ENCODE measurements around the gene TPMT. TPM values are rescaled to one million over a fixed set of nuclear protein-coding genes. Genes with fewer than 3 reads are reported as not detected.

Gene TPMT
- total RNA-seq, 4 donors from 2014 or later: 5.9 to 9.5 (median 7.9) TPM

DNA sequence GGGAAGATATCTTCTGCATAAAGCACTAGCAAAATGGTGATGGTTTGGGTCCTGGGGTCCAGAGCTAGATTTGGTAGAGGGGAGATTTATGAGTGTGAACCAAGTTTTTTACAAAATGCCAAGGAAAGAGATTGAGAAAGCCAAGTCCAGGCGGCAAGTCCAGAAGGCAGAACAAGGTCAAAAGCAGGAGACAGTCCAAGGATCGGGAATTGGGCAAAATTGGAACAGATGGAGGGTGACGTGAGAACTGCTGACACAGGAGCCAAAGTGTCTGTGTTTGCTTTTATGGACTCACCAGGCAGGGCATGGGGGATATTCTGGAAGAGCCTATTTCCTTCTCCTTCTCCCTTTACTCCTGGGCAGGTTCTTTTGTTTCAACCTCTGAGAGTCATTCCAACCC is 36.5 kb downstream of the TPMT start:
- intact Hi-C loops (cut with DNase I; ENCODE audit: low total_unique reads): no loop called here

DNA sequence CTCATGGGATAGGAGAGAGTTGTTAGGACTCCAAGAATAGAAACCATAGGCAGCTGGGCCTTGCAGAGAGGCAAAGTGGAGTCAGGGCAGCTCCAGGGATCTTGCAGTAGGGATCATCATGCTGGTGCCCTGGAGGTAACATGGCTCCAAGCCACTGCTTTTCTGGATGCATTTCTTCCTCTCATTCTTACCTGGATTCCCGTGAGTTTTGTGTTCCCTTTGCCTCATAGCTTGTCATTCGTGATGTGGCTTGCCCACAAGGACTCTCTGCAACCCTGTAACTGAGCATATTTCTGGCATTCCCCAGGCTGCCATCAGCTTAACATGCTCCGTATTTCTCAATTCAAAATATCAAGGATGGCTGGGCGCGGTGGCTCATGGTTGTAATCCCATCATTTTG is 37.7 kb downstream of the TPMT start:
- H3K4me3 ChIP-seq: no peak overlapping the region
- H3K9me3 ChIP-seq: no peaks in the 10 kb centered on the region
- H3K4me1 ChIP-seq: peaks cover 11 to 12% of the 10 kb centered on the region in 2 donors
- in situ Hi-C loops (cut with MboI; ENCODE audit: low sequenced_read_pairs in 4 of 4): loop anchor here (10.0 to 25.0 kb wide), 4 partner anchors 122 to 955 kb away; no protein-coding TSS in a partner anchor
- intact Hi-C loops (cut with DNase I; ENCODE audit: low total_unique reads): no loop called here
- H3K27me3 ChIP-seq: no peaks in the 10 kb centered on the region
- TF ChIP-seq, protein P1, sequence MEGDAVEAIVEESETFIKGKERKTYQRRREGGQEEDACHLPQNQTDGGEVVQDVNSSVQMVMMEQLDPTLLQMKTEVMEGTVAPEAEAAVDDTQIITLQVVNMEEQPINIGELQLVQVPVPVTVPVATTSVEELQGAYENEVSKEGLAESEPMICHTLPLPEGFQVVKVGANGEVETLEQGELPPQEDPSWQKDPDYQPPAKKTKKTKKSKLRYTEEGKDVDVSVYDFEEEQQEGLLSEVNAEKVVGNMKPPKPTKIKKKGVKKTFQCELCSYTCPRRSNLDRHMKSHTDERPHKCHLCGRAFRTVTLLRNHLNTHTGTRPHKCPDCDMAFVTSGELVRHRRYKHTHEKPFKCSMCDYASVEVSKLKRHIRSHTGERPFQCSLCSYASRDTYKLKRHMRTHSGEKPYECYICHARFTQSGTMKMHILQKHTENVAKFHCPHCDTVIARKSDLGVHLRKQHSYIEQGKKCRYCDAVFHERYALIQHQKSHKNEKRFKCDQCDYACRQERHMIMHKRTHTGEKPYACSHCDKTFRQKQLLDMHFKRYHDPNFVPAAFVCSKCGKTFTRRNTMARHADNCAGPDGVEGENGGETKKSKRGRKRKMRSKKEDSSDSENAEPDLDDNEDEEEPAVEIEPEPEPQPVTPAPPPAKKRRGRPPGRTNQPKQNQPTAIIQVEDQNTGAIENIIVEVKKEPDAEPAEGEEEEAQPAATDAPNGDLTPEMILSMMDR (IDR thresholded peaks at IDR 0.05 in 4 of 5, conservative IDR thresholded peaks at IDR 0.05 in 1 of 5): no peak
- TF ChIP-seq POLR2A (IDR thresholded peaks at IDR 0.05): no peak
- no peak for DNase-seq
- ATAC-seq: no peak
- H3K27ac ChIP-seq: no peak overlapping the region
- no peaks in the 10 kb centered on the region for H3K36me3 ChIP-seq

More for the DNA sequence above, 36.5 kb downstream of the TPMT start:
- TF ChIP-seq POLR2A (IDR thresholded peaks at IDR 0.05): no peak
- TF ChIP-seq, protein P1 (IDR thresholded peaks at IDR 0.05 in 4 of 5, conservative IDR thresholded peaks at IDR 0.05 in 1 of 5): no peak
- ATAC-seq (no peak), DNase-seq (no peak)
- Histone ChIP-seq H3K27me3 (no peaks in the 10 kb centered on the region), H3K27ac (no peak overlapping the region), H3K4me1 (peaks cover 12 to 20% of the 10 kb centered on the region in 2 donors), H3K4me3 (no peak overlapping the region), H3K36me3 (no peaks in the 10 kb centered on the region), H3K9me3 (no peaks in the 10 kb centered on the region)
- in situ Hi-C loops (cut with MboI; ENCODE audit: low sequenced_read_pairs in 4 of 4): loop anchor here (10.0 to 25.0 kb wide), 4 partner anchors 124 to 956 kb away; no protein-coding TSS in a partner anchor

DNA sequence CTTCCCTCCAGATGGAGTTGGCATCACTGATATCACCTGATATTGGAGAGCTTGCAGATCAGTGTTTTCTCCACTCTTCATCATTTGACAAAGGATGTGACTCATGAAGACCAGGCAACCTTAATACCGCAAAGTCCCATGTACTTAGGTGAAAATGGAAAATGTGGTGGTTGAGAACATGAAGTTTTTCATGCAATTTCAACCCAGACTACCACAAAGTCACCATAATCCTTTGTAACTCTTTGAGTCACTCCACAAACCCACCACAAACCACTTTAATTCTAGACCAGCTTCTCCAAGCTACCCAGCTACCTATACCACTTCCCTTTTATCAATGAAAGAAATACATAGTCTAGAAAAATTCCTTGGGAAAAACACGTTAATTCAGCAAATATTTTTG is 39.5 kb downstream of the TPMT start:
- no peaks in the 10 kb centered on the region for H3K9me3 ChIP-seq
- H3K4me1 ChIP-seq: peaks cover 0 to 3% of the 10 kb centered on the region in 2 donors
- no peak for TF ChIP-seq POLR2A (IDR thresholded peaks at IDR 0.05)
- TF ChIP-seq, protein P1 (IDR thresholded peaks at IDR 0.05 in 4 of 5, conservative IDR thresholded peaks at IDR 0.05 in 1 of 5): no peak
- no peaks in the 10 kb centered on the region for H3K36me3 ChIP-seq
- H3K27ac ChIP-seq: no peak overlapping the region
- DNase-seq: no peak
- H3K27me3 ChIP-seq: no peaks in the 10 kb centered on the region
- in situ Hi-C loops (cut with MboI; ENCODE audit: low sequenced_read_pairs in 4 of 4): loop anchor here (10.0 to 25.0 kb wide), 4 partner anchors 121 to 953 kb away; no protein-coding TSS in a partner anchor
- intact Hi-C loops (cut with DNase I; ENCODE audit: low total_unique reads): no loop called here
- H3K4me3 ChIP-seq: no peak overlapping the region
- no peak for ATAC-seq

DNA sequence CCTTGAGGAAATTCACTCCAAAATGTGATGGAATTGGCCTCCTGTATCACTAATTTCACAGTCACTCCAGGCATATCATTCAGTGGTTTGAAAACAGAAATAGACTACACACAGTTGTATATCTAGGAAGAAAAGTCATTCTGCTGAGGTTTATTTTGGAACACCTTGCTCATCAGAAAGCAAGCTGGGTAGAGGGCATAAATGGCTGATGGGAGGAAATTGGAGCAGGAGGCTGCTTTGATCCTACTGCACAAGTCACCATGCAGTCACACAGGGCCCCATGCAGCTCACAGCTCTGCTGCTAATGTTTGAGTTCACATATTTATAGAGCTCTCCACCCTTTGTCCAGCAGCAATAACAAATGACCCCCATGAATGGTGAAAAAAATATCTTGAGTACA is 44.7 kb downstream of the TPMT start:
- TF ChIP-seq POLR2A (IDR thresholded peaks at IDR 0.05): no peak
- TF ChIP-seq, protein P1 (IDR thresholded peaks at IDR 0.05 in 4 of 5, conservative IDR thresholded peaks at IDR 0.05 in 1 of 5): no peak
- H3K36me3 ChIP-seq: no peaks in the 10 kb centered on the region
- H3K9me3 ChIP-seq: no peaks in the 10 kb centered on the region
- in situ Hi-C loops (cut with MboI; ENCODE audit: low sequenced_read_pairs in 4 of 4) (loop anchor here (10.0 to 25.0 kb wide), 4 partner anchors 115 to 948 kb away; no protein-coding TSS in a partner anchor), intact Hi-C loops (cut with DNase I; ENCODE audit: low total_unique reads) (no loop called here)
- H3K4me1 ChIP-seq: peaks cover 10 to 13% of the 10 kb centered on the region in 2 donors
- H3K27ac ChIP-seq: peak overlapping the region; percentile 27 to 64 (median 38)
- ATAC-seq: peak; percentile 93 to 98
- no peaks in the 10 kb centered on the region for H3K27me3 ChIP-seq
- peak in 1 of 2 donors; percentile 31 for DNase-seq
- H3K4me3 ChIP-seq: no peak overlapping the region

DNA sequence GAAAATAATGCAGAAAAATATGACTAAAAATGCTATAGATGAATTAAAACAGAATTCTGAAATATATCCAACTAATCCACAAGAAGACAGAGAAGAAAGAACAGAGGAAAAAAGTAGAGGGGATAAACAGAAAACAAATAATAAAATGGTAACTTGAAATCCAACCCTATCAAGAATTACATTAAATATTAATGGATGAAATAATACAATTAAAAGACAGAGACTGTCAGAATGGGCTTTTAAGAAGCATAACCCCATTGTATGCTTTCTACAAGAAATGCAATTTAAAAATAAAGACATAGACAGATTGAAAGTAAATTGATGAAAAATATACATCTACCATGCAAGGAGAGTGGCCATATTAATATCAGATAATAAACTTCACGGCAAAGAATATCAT is 47.8 kb downstream of the TPMT start:
- Histone ChIP-seq H3K36me3 (no peaks in the 10 kb centered on the region), H3K4me1 (peaks cover 18 to 26% of the 10 kb centered on the region in 2 donors), H3K27ac (no peak overlapping the region), H3K9me3 (no peaks in the 10 kb centered on the region), H3K27me3 (no peaks in the 10 kb centered on the region), H3K4me3 (no peak overlapping the region)
- in situ Hi-C loops (cut with MboI; ENCODE audit: low sequenced_read_pairs in 4 of 4): loop anchor here in 3 of 4 donors (25.0 kb wide), 2 partner anchors 270 to 945 kb away; no protein-coding TSS in a partner anchor
- intact Hi-C loops (cut with DNase I; ENCODE audit: low total_unique reads): no loop called here
- ATAC-seq: no peak
- TF ChIP-seq, protein P1 (IDR thresholded peaks at IDR 0.05 in 4 of 5, conservative IDR thresholded peaks at IDR 0.05 in 1 of 5): no peak
- no peak for TF ChIP-seq POLR2A (IDR thresholded peaks at IDR 0.05)
- DNase-seq: no peak
